H1 (cell line): ENCODE results near the gene FKBP1A.

Experiments
- BRCA1 ChIP-seq: IDR thresholded peaks from 2 replicates; pipeline ENCODE4 v1.6.1; 2012; ENCODE audit warnings: low read depth, low read length, improper control_type of control experiment
- CHD2 ChIP-seq: IDR thresholded peaks from 2 replicates; pipeline ENCODE4 v1.6.1; 2012; ENCODE audit warnings: low read length, improper control_type of control experiment
- CTCF ChIP-seq, 3 experiments: IDR thresholded peaks; 1 replicate in 2 of 3; 2 replicates in 1 of 3; pipeline versions ENCODE4 v1.5.1 to v1.6.1; 2011; ENCODE audit warnings: low read length in 3 of 3, mild to moderate bottlenecking in 3 of 3, inconsistent platforms in 2 of 3, low read depth in 1 of 3, moderate library complexity in 1 of 3; ENCODE audit not compliant: insufficient read depth in 1 of 3; ENCODE audit errors: control extremely low read depth in 1 of 3
- EP300 ChIP-seq, 2 experiments: IDR thresholded peaks; 1 replicate in 1 of 2; 2 replicates in 1 of 2; pipeline ENCODE4 v1.6.1; 2011 to 2012; ENCODE audit warnings: low read depth in 2 of 2, low read length in 2 of 2, mild to moderate bottlenecking in 2 of 2, borderline replicate concordance in 1 of 2, inconsistent platforms in 1 of 2, moderate library complexity in 1 of 2
- EZH2 ChIP-seq: fragments of 200-600 bp; sonication (generic); IDR thresholded peaks from 2 replicates; pipeline ENCODE4 v1.7.1; 2012; ENCODE audit warnings: low read depth, mild to moderate bottlenecking, moderate library complexity, low read length, inconsistent platforms; ENCODE audit not compliant: severe bottlenecking
- JUN ChIP-seq: IDR thresholded peaks from 2 replicates; pipeline ENCODE4 v1.6.1; 2011; ENCODE audit warnings: low read depth, mild to moderate bottlenecking, improper control_type of control experiment, low read length
- POLR2A ChIP-seq, 2 experiments: IDR thresholded peaks; 1 replicate in 1 of 2; 2 replicates in 1 of 2; pipeline ENCODE4 v1.6.1; 2011; ENCODE audit warnings: low read depth in 2 of 2, low read length in 2 of 2, mild to moderate bottlenecking in 2 of 2; ENCODE audit errors: control extremely low read depth in 1 of 2
- SIRT6 ChIP-seq: IDR thresholded peaks from one replicate; pipeline ENCODE4 v1.7.1; 2012; ENCODE audit warnings: low read length, inconsistent platforms
- SP1 ChIP-seq: IDR thresholded peaks from 2 replicates; pipeline ENCODE4 v1.6.1; 2011; ENCODE audit warnings: low read depth, low read length
- TCF12 ChIP-seq: IDR thresholded peaks from 2 replicates; pipeline ENCODE4 v1.6.1; 2011; ENCODE audit warnings: low read depth, mild to moderate bottlenecking, low read length
- YY1 ChIP-seq: IDR thresholded peaks from 2 replicates; pipeline ENCODE4 v1.6.1; 2011; ENCODE audit warnings: low read depth, mild to moderate bottlenecking, low read length

GRCh38 chr20:1420066-1420465 lies 27.2 kb upstream of the FKBP1A start:
- no peak for TF ChIP-seq EP300 (IDR thresholded peaks at IDR 0.05; ENCODE audit: borderline replicate concordance in 1 of 2, low read depth in 2 of 2, low read length in 2 of 2)
- TF ChIP-seq CHD2, result no peak
- TF ChIP-seq BRCA1, result no peak
- no peak for TF ChIP-seq EZH2
- TF ChIP-seq SIRT6, result no peak
- no peak for TF ChIP-seq SP1
- no peak for TF ChIP-seq POLR2A (IDR thresholded peaks at IDR 0.05; ENCODE audit: control extremely low read depth in 1 of 2, low read depth in 2 of 2, low read length in 2 of 2)
- no peak for TF ChIP-seq JUN
- TF ChIP-seq CTCF (IDR thresholded peaks at IDR 0.05; ENCODE audit: control extremely low read depth in 1 of 3, insufficient read depth in 1 of 3, low read depth in 1 of 3, low read length in 3 of 3), result no peak
- TF ChIP-seq YY1, result no peak
- TF ChIP-seq TCF12, result no peak
